Mesothelial cell of epicardium (in vitro differentiated cells): ENCODE results near the gene ZNF14. TPM values are rescaled to one million over a fixed set of nuclear protein-coding genes. Genes with fewer than 3 reads are reported as not detected.

Experiments
- DNase-seq, 2 experiments: peaks; one replicate each; pipeline ENCODE4 v3.0.0; 2021; ENCODE audit warnings: low spot score in 2 of 2; ENCODE audit not compliant: unreplicated experiment in 2 of 2
- H3K27ac Mint-ChIP-seq: 2 replicates; pipeline ENCODE4 v1.8.0; 2021; ENCODE audit warnings: mixed read lengths
- H3K27me3 Mint-ChIP-seq: 2 replicates; pipeline ENCODE4 v1.8.0; 2021; ENCODE audit warnings: low read depth, mixed read lengths
- H3K36me3 Mint-ChIP-seq: 2 replicates; pipeline ENCODE4 v1.8.0; 2021; ENCODE audit warnings: mixed read lengths
- H3K4me1 Mint-ChIP-seq: 2 replicates; pipeline ENCODE4 v1.8.0; 2021; ENCODE audit warnings: mixed read lengths
- H3K4me3 Mint-ChIP-seq: 2 replicates; pipeline ENCODE4 v1.8.0; 2021; ENCODE audit warnings: mild to moderate bottlenecking, moderate library complexity, mixed read lengths
- H3K9me3 Mint-ChIP-seq: 2 replicates; pipeline ENCODE4 v1.8.0; 2021; ENCODE audit warnings: mixed read lengths
- CTCF ChIP-seq: fragments of 200-600 bp; sonication (generic); IDR thresholded peaks from one replicate; pipeline ENCODE4 v1.5.0; 2021; ENCODE audit warnings: antibody characterized with exemption; ENCODE audit not compliant: unreplicated experiment
- total RNA-seq: library from RNA; stranded (reverse); gene quantifications from 3 replicates; pipeline ENCODE4 v1.2.1, GENCODE V29; 2021

ZNF14 gene
- total RNA-seq, 1 donor from 2014 or later: 11.7 TPM

GRCh38 chr19:19662871-19663255 is 70.0 kb downstream of the ZNF14 start:
- no peak for DNase-seq
- no peaks in the 10 kb centered on the region for H3K27me3 Mint-ChIP-seq
- H3K4me3 Mint-ChIP-seq: peak overlapping the region; percentile 93
- H3K9me3 Mint-ChIP-seq: no peaks in the 10 kb centered on the region
- TF ChIP-seq CTCF: no peak
- peaks cover 6% of the 10 kb centered on the region for H3K36me3 Mint-ChIP-seq
- peaks cover 20% of the 10 kb centered on the region for H3K4me1 Mint-ChIP-seq
- peak overlapping the region; percentile 81 for H3K27ac Mint-ChIP-seq

DNA sequence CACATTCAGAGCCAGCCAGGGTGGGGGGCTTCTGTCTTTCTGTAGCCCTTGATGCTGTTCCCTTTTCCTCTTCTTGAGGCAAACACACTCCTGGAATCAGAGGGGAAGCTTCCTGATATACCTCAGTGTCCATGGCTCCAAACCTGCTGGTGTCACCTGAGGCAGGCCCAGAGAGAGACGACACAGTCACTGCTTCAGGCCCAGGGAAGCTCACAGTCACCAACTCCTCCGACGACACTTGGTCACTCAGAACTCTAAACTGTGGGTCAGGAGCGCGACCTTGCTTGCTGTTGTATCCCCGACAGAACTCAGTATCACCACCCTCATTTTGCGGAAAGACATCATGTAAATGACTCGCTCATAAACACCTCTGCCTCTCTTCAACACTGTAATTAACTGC is 70.6 kb downstream of the ZNF14 start:
- Mint-ChIP-seq H3K4me3 (peak overlapping the region; percentile 93), H3K9me3 (no peaks in the 10 kb centered on the region), H3K27me3 (no peaks in the 10 kb centered on the region), H3K36me3 (peaks cover 6% of the 10 kb centered on the region), H3K27ac (peak overlapping the region; percentile 81), H3K4me1 (peaks cover 20% of the 10 kb centered on the region)
- no peak for DNase-seq
- no peak for TF ChIP-seq CTCF

DNA sequence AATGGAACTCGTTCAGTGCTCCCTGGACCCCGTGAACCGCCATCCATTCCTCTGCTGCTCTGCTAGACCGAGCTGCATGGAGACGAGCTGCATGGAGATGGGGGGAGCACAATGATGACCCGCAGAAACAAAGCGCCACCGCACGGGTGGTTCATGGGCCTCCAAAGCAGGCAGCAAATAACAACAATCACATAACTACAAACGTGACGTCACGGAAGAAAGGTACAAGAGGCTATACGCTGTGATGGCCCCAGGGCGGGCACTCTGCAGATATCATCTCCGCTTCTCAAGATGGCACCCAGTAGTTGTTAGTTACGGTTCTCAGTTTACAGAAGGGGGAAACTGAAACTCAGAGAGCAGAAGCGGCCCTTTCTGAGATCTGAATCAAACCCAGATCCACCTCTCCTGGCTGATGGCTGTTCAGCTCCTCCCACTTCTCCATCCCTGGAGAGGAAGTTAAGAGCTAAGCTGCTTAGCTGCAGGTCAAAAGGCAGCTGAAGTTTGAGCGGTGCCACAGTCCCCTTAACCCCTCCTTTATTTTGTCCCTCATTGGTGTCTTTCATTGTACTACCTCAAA is 71.1 kb downstream of the ZNF14 start:
- H3K4me1 Mint-ChIP-seq: peaks cover 20% of the 10 kb centered on the region
- DNase-seq: no peak
- TF ChIP-seq CTCF: no peak
- H3K9me3 Mint-ChIP-seq: no peaks in the 10 kb centered on the region
- H3K27me3 Mint-ChIP-seq: no peaks in the 10 kb centered on the region
- peaks cover 9% of the 10 kb centered on the region for H3K36me3 Mint-ChIP-seq
- no peak overlapping the region for H3K27ac Mint-ChIP-seq
- H3K4me3 Mint-ChIP-seq: peak overlapping the region; percentile 93

DNA sequence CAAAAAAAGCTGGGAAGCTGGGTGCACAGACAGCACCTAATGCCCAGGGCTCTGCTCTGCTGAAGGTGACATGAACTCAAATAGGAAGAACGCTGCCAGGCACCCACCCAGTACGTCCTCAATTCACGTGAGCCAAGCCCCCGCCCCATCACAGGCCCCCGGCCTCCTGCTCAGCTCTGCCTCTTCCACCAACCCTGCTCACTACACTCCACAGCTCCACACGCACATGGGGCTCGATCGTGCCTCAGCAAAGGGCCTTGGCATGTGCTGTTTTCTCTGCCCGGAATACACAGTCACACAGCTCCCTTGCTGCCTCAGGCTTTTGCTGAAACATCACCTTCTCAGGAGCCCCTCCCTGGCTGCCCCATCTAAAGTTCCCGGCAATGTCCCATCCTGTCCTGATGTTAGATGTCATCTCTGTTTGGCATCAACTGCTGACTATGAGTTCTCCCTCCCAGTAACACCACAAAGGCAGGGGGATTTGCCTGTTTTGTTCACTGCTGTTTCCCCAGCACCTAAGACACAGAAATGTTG is 71.7 kb downstream of the ZNF14 start:
- Mint-ChIP-seq H3K27me3 (no peaks in the 10 kb centered on the region), H3K4me3 (peak overlapping the region; percentile 93), H3K27ac (no peak overlapping the region), H3K9me3 (no peaks in the 10 kb centered on the region), H3K4me1 (peaks cover 20% of the 10 kb centered on the region), H3K36me3 (peaks cover 10% of the 10 kb centered on the region)
- DNase-seq: no peak
- TF ChIP-seq CTCF: no peak

Other genes with a start within 250 kb of the ZNF14 start
- 1.9 to 2.3 TPM (median 2.1 TPM) in 3 replicates for gene TSSK6, start 217.6 kb downstream of the ZNF14 start, total RNA-seq
- 338 to 343 TPM (median 342 TPM) in 3 replicates for gene NDUFA13, start 216.9 kb downstream of the ZNF14 start, total RNA-seq
- 19.0 to 22.6 TPM (median 20.7 TPM) in 3 replicates for gene YJEFN3, start 204.2 kb downstream of the ZNF14 start, total RNA-seq
- gene CILP2, start 194.8 kb downstream of the ZNF14 start, total RNA-seq: 22.7 to 23.2 TPM (median 23.2 TPM) in 3 replicates
- 11.3 to 12.8 TPM (median 12.2 TPM) in 3 replicates for gene PBX4, start 114.4 kb downstream of the ZNF14 start, total RNA-seq
- gene LPAR2, start 104.9 kb downstream of the ZNF14 start, total RNA-seq: 84.2 to 93.4 TPM (median 87.1 TPM) in 3 replicates
- gene GMIP, start 89.5 kb downstream of the ZNF14 start, total RNA-seq: 25.0 to 27.1 TPM (median 25.1 TPM) in 3 replicates
- gene ATP13A1, start 69.4 kb downstream of the ZNF14 start, total RNA-seq: 83.8 to 88.3 TPM (median 87.3 TPM) in 3 replicates
- gene ZNF101, start 64.3 kb downstream of the ZNF14 start, total RNA-seq: 8.0 to 8.3 TPM (median 8.3 TPM) in 3 replicates
- 17.6 to 21.3 TPM (median 19.9 TPM) in 3 replicates for gene ZNF506, start 88.6 kb upstream of the ZNF14 start, total RNA-seq
- 28.1 to 33.3 TPM (median 32.8 TPM) in 3 replicates for gene ZNF253, start 132.8 kb upstream of the ZNF14 start, total RNA-seq
- 25.6 to 28.4 TPM (median 28.2 TPM) in 3 replicates for gene ZNF93, start 167.8 kb upstream of the ZNF14 start, total RNA-seq